MCF 10A (cell line): ENCODE data around the gene SFN. TPM values are rescaled to one million over a fixed set of nuclear protein-coding genes. Genes with fewer than 3 reads are reported as not detected.

Source experiments
- BruUV-seq: library from RNA; stranded (reverse); fragments of 400-500 nt; replicated peaks from 2 replicates; lab custom pipeline; 2021; lab: Mats Ljungman, UMichigan
- CTCF ChIA-PET: fragments of 300-600 bp; sonication (Branson Sonifier 250); formaldehyde crosslinking; extraction: SDS; loops from one replicate; lab custom pipeline; 2021; ENCODE audit warnings: antibody characterized with exemption, inconsistent platforms; lab: Yijun Ruan, JAX
- POLR2A ChIA-PET: fragments of 300-600, 350-650 bp; sonication (Branson Sonifier 250); formaldehyde crosslinking; extraction: SDS; loops from one replicate; lab custom pipeline; 2020; ENCODE audit warnings: antibody characterized with exemption, inconsistent platforms; lab: Yijun Ruan, JAX
- DNase-seq: peaks from one replicate; pipeline ENCODE4 v3.0.0-alpha.2; 2018; ENCODE audit not compliant: unreplicated experiment
- H3K27ac Mint-ChIP-seq: one replicate; pipeline ENCODE4 v1.8.0; 2022; ENCODE audit warnings: mild to moderate bottlenecking, low read depth, mixed read lengths; ENCODE audit not compliant: unreplicated experiment
- H3K27me3 Mint-ChIP-seq: one replicate; pipeline ENCODE4 v1.8.0; 2022; ENCODE audit warnings: mixed read lengths; ENCODE audit not compliant: insufficient read depth, unreplicated experiment
- H3K36me3 Mint-ChIP-seq: one replicate; pipeline ENCODE4 v1.8.0; 2022; ENCODE audit warnings: mild to moderate bottlenecking, moderate library complexity, mixed read lengths; ENCODE audit not compliant: insufficient read depth, unreplicated experiment
- H3K4me1 Mint-ChIP-seq: one replicate; pipeline ENCODE4 v1.8.0; 2022; ENCODE audit warnings: mixed read lengths; ENCODE audit not compliant: insufficient read depth, unreplicated experiment
- H3K4me3 Mint-ChIP-seq: one replicate; pipeline ENCODE4 v1.8.0; 2022; ENCODE audit warnings: mild to moderate bottlenecking, moderate library complexity, mixed read lengths; ENCODE audit not compliant: unreplicated experiment
- H3K9me3 Mint-ChIP-seq: one replicate; pipeline ENCODE4 v1.8.0; 2022; ENCODE audit warnings: mixed read lengths; ENCODE audit not compliant: unreplicated experiment
- intact Hi-C: fragments of 100-400 bp; cut with micrococcal nuclease; formaldehyde crosslinking; loops from 2 replicates; pipeline ENCODE4 v1.14.1; 2022
- total RNA-seq: library from RNA; stranded (reverse); gene quantifications from 2 replicates; pipeline ENCODE4 v1.2.3, GENCODE V29; 2022
- TF ChIP-seq, protein P1 (sequence below): fragments of 200-600 bp; IDR thresholded peaks from one replicate; pipeline ENCODE4 v1.8.0; 2022; ENCODE audit warnings: antibody characterized with exemption, mild to moderate bottlenecking; ENCODE audit not compliant: unreplicated experiment

SFN gene
- total RNA-seq, 1 experiment from 2014 or later = 337 TPM

DNA sequence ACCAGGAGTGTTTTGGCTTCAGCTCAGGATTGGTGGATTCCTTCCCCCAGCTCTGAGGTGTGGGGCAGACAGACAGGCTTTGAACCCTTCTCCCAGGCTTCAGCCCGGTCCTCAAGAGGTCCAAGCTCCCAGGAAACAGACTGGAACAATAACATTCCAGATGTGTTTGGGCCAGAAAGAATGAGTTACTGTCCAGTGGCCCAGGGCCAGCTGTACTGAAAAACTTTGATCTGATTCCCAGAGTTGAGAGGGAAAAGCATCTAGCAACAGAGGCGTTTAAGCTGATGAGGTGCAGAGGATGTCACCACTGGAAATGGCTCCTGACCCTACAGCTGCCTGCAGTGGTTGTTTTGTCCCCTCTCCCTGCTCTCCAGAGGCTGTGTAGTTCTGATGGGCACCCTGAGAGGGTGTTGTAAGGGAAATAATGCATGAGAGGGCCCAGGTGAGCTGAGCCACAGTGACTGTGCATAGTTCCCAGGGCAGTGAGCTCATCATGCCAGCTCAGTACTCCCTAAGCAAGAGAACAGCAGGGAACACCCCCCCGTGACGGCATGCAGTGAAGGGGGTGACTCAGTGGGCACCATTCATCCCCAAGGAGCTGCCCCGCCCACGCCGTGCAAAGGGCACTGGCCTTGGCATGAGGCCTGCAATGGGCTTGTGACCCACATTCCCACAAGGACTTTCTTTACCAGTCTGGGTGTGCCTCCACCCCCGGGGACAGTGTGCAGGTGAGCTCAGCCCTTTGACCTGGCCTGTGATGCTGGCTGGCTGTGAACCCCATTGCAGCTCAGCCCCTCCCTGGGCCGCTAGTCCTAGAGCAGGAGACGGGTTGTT is 13.8 kb upstream of the SFN start:
- intact Hi-C loops = loop anchor here (1.0 to 2.0 kb wide), 2 partner anchors 16 to 29 kb away; no protein-coding TSS in a partner anchor

DNA sequence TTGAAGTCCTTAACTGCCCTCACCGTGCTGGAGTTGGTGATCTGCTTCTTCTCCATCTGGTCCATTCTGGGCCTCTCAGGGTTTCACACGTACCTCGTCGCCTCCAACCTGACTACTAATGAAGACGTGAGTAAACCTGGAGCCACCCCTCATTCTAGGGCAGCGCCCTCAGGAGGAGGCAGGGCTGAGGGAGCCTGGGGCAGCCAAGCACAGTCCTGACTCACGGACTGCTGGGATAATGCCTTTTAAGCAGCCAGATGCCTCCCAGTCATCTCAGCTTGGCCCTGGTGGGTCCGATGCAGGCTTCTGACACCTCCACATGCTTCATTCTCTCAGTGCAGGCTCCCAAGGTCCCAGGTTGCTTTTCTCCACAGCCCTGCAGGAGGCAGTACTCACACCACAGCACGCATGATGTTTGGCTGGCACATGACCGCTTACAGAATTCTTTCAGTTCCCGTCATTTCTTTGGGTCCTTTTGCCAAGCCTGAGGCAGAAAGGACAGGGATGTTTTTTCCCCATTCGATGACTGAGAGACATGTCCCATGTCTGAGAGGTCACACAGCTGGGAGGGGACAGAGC is 11.8 kb upstream of the SFN start:
- H3K4me3 Mint-ChIP-seq = no peak overlapping the region
- CTCF ChIA-PET = interaction anchor here (0.9 to 2.9 kb wide), 9 partner anchors 8 to 40 kb away, joined by 3 to 20 read pairs (median 5); no protein-coding TSS in a partner anchor
- peaks cover 57% of the 10 kb centered on the region for H3K36me3 Mint-ChIP-seq
- BruUV-seq = no TSS peak
- H3K27me3 Mint-ChIP-seq = no peaks in the 10 kb centered on the region
- H3K4me1 Mint-ChIP-seq = peaks cover 33% of the 10 kb centered on the region
- TF ChIP-seq, protein P1, sequence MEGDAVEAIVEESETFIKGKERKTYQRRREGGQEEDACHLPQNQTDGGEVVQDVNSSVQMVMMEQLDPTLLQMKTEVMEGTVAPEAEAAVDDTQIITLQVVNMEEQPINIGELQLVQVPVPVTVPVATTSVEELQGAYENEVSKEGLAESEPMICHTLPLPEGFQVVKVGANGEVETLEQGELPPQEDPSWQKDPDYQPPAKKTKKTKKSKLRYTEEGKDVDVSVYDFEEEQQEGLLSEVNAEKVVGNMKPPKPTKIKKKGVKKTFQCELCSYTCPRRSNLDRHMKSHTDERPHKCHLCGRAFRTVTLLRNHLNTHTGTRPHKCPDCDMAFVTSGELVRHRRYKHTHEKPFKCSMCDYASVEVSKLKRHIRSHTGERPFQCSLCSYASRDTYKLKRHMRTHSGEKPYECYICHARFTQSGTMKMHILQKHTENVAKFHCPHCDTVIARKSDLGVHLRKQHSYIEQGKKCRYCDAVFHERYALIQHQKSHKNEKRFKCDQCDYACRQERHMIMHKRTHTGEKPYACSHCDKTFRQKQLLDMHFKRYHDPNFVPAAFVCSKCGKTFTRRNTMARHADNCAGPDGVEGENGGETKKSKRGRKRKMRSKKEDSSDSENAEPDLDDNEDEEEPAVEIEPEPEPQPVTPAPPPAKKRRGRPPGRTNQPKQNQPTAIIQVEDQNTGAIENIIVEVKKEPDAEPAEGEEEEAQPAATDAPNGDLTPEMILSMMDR = no peak
- H3K27ac Mint-ChIP-seq = no peak overlapping the region
- POLR2A ChIA-PET = interaction anchor here (0.9 to 5.8 kb wide), 3 partner anchors 11 to 63 kb away, joined by 4 to 131 read pairs (median 5); partner anchors contain the start of gene SFN
- DNase-seq = no peak
- intact Hi-C loops = no loop called here
- no peaks in the 10 kb centered on the region for H3K9me3 Mint-ChIP-seq

More for the DNA sequence above, 13.8 kb upstream of the SFN start:
- ChIA-PET POLR2A (interaction anchor here (0.7 to 5.8 kb wide), 15 partner anchors 13 to 349 kb away, joined by 3 to 131 read pairs (median 4); partner anchors contain the start of genes GPN2, KDF1, SFN and TENT5B), CTCF (interaction anchor here (0.5 to 2.8 kb wide), 20 partner anchors 10 to 1117 kb away, joined by 3 to 23 read pairs (median 4); partner anchors contain the start of gene GPN2)
- Mint-ChIP-seq H3K27me3 (no peaks in the 10 kb centered on the region), H3K27ac (peak overlapping the region; percentile 88), H3K4me1 (peaks cover 26% of the 10 kb centered on the region), H3K36me3 (peaks cover 68% of the 10 kb centered on the region), H3K9me3 (no peaks in the 10 kb centered on the region), H3K4me3 (no peak overlapping the region)
- BruUV-seq = TSS peak; percentile 91
- DNase-seq = peak; percentile 96
- TF ChIP-seq, protein P1 = no peak

DNA sequence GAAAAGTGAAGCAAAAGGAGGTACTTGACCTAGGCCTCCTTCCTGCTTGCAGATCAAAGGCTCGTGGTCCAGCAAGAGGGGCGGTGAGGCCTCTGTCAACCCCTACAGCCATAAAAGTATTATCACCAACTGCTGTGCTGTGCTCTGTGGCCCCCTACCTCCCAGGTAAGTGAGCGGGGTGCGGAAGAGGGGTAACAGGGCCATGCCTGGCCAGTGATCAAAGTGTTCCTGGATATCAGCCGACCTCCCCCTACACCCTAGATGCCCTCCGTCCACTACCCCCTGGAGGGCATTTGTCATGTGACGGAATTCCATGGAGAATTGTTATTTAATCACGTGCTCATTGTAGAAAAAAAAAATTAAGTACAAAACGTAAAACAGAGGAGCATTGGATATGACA is 10.2 kb upstream of the SFN start:
- Mint-ChIP-seq H3K27me3 (no peaks in the 10 kb centered on the region), H3K4me1 (peaks cover 30% of the 10 kb centered on the region), H3K4me3 (no peak overlapping the region), H3K36me3 (peaks cover 48% of the 10 kb centered on the region), H3K9me3 (no peaks in the 10 kb centered on the region), H3K27ac (peak overlapping the region; percentile 46)
- CTCF ChIA-PET = interaction anchor here (1.0 to 2.9 kb wide), 7 partner anchors 9 to 144 kb away, joined by 3 to 20 read pairs (median 5); no protein-coding TSS in a partner anchor
- no TSS peak for BruUV-seq
- no peak for DNase-seq
- TF ChIP-seq, protein P1 = no peak
- POLR2A ChIA-PET = interaction anchor here (0.9 to 5.8 kb wide), 2 partner anchors 12 to 36 kb away, joined by 3 to 82 read pairs; partner anchors contain the start of gene SFN
- intact Hi-C loops = loop anchor here (1.0 to 2.0 kb wide), 2 partner anchors 26 to 34 kb away; no protein-coding TSS in a partner anchor
